HepG2 (cell line): Measurements from ENCODE around the gene ESR2. TPM values are rescaled to one million over a fixed set of nuclear protein-coding genes. Genes with fewer than 3 reads are reported as not detected.

Source experiments
- ATAC-seq: fragments of 200-7000 bp; cut with Tn5 transposase; 3 replicates; pipeline ENCODE4 v1.9.1; 2020; ENCODE audit warnings: mild to moderate bottlenecking, moderate library complexity
- BruUV-seq: library from RNA; stranded (reverse); fragments of 400-500 nt; replicated peaks from 2 replicates; lab custom pipeline; 2021; lab: Mats Ljungman, UMichigan
- CTCF ChIA-PET: fragments of 300-600 bp; formaldehyde crosslinking; extraction: SDS; loops from one replicate; lab custom pipeline; 2021; ENCODE audit warnings: low total read pairs, inconsistent platforms, low intra/inter-chr PET ratio; lab: Yijun Ruan, JAX
- POLR2A ChIA-PET: fragments of 350-600 bp; sonication (Branson Sonifier 250); formaldehyde crosslinking; loops from one replicate; lab custom pipeline; 2020; ENCODE audit warnings: antibody characterized with exemption, inconsistent platforms; lab: Yijun Ruan, JAX
- DNase-seq: peaks from one replicate; pipeline ENCODE4 v3.0.0-alpha.2; 2015; ENCODE audit warnings: low spot score
- FAIRE-seq: peaks from 3 replicates; lab custom pipeline; 2011; peaks lifted over from hg19 to GRCh38; lab: Jason Lieb, UNC
- H2AFZ ChIP-seq: one replicate; pipeline ENCODE4 v1.6.1; 2011; ENCODE audit warnings: low read length, inconsistent platforms
- H3K27ac ChIP-seq: fragments of 300-600 bp; 3 replicates; pipeline ENCODE4 v1.8.0; 2011; ENCODE audit warnings: mixed run types, mild to moderate bottlenecking, mixed read lengths, low read length, inconsistent platforms; ENCODE audit not compliant: insufficient read depth; ENCODE audit errors: extremely low read length
- H3K27me3 ChIP-seq, 2 experiments: fragments of 200-600 bp in 1 of 2; 2 replicates in 1 of 2; 3 replicates in 1 of 2; pipeline versions ENCODE4 v1.6.0 to v1.8.0; 2011; ENCODE audit warnings: low read length in 2 of 2, mild to moderate bottlenecking in 2 of 2, moderate library complexity in 2 of 2, inconsistent platforms in 1 of 2; ENCODE audit not compliant: insufficient read depth in 2 of 2, control insufficient read depth in 1 of 2
- H3K36me3 ChIP-seq, 2 experiments: fragments of 200-600 bp in 1 of 2; replicated peaks in 1 of 2; 2 replicates in 1 of 2; 3 replicates in 1 of 2; pipeline versions ENCODE4 v1.5.1 to v1.8.0; 2011; ENCODE audit warnings: low read length in 2 of 2, inconsistent platforms in 1 of 2; ENCODE audit not compliant: insufficient read depth in 2 of 2, control insufficient read depth in 1 of 2
- H3K4me1 ChIP-seq: 2 replicates; pipeline ENCODE4 v1.5.1; 2012; ENCODE audit warnings: low read length, inconsistent platforms; ENCODE audit not compliant: insufficient read depth
- H3K4me2 ChIP-seq: 2 replicates; pipeline ENCODE4 v1.6.0; 2011; ENCODE audit warnings: low read depth, low read length, inconsistent platforms
- H3K4me3 ChIP-seq, 3 experiments: fragments of 200-600 bp in 1 of 3; sonication (generic), shearing (Covaris generic) in 1 of 3; replicated peaks in 1 of 3; 2 replicates each; pipeline ENCODE4 v1.5.1; 2011 to 2016; ENCODE audit warnings: low read length in 3 of 3, inconsistent platforms in 2 of 3, low read depth in 2 of 3, mild to moderate bottlenecking in 2 of 3, control low read depth in 1 of 3, mixed read lengths in 1 of 3; ENCODE audit not compliant: insufficient read depth in 1 of 3
- H3K79me2 ChIP-seq: one replicate; pipeline ENCODE4 v1.6.1; 2011; ENCODE audit warnings: low read length, inconsistent platforms; ENCODE audit not compliant: insufficient read depth
- H3K9ac ChIP-seq: 2 replicates; pipeline ENCODE4 v1.6.0; 2011; ENCODE audit warnings: mild to moderate bottlenecking, low read depth, low read length, inconsistent platforms; ENCODE audit not compliant: insufficient read depth
- H3K9me3 ChIP-seq: 2 replicates; pipeline ENCODE4 v1.5.1; 2012; ENCODE audit warnings: mild to moderate bottlenecking, low read length
- H4K20me1 ChIP-seq: 2 replicates; pipeline ENCODE4 v1.6.0; 2011; ENCODE audit warnings: inconsistent platforms, mild to moderate bottlenecking, low read length, moderate library complexity; ENCODE audit not compliant: insufficient read depth
- AGO1 ChIP-seq: fragments of 200-400 bp; formaldehyde crosslinking; IDR thresholded peaks from 2 replicates; pipeline ENCODE4 v1.6.1; 2017; ENCODE audit warnings: mild to moderate bottlenecking, low read depth, low read length, moderate library complexity; ENCODE audit not compliant: poor library complexity, severe bottlenecking
- GATAD1 ChIP-seq: IDR thresholded peaks from 2 replicates; pipeline ENCODE4 v1.6.1; 2016; ENCODE audit warnings: missing genetic modification reagents, missing compliant biosample characterization
- MAX ChIP-seq: IDR thresholded peaks from 2 replicates; pipeline ENCODE4 v1.6.1; 2012; ENCODE audit warnings: inconsistent platforms
- ZBTB40 ChIP-seq, 2 experiments: fragments of 450-650 bp in 1 of 2; sonication (generic) in 1 of 2; formaldehyde crosslinking in 1 of 2; IDR thresholded peaks; 2 replicates each; pipeline versions ENCODE4 v1.6.1 to v1.8.0; 2016 to 2022; ENCODE audit warnings: antibody characterized with exemption in 1 of 2, mild to moderate bottlenecking in 1 of 2, missing genetic modification reagents in 1 of 2
- ZNF292 ChIP-seq: sonication (generic); formaldehyde crosslinking; IDR thresholded peaks from 2 replicates; pipeline ENCODE4 v1.8.1; 2022; ENCODE audit warnings: mild to moderate bottlenecking, low read depth, missing genetic modification reagents, borderline replicate concordance
- ZNF543 ChIP-seq: sonication (generic); formaldehyde crosslinking; IDR thresholded peaks from 2 replicates; pipeline ENCODE4 v1.4.0; 2020; ENCODE audit warnings: mild to moderate bottlenecking, missing genetic modification reagents
- ZSCAN31 ChIP-seq: sonication (generic); formaldehyde crosslinking; IDR thresholded peaks from 2 replicates; pipeline ENCODE4 v1.5.0; 2020; ENCODE audit warnings: low read depth, mild to moderate bottlenecking, missing genetic modification reagents
- WGBS: methylation state at CpG from one replicate; pipeline ENCODE4 v1.1.6; 2017; ENCODE audit warnings: low lambda C conversion rate; 5-methylcytosine and 5-hydroxymethylcytosine counted together
- in situ Hi-C: cut with HindIII; loops from 2 replicates; pipeline ENCODE4 v1.10.0; 2017; ENCODE audit warnings: low pct_unique_long_range_greater_than_20kb; ENCODE audit not compliant: extremely low pct_ligation_motif_present
- intact Hi-C: fragments of 100-400 bp; cut with micrococcal nuclease; formaldehyde crosslinking; loops from one replicate; pipeline ENCODE4 v1.10.0; 2022; ENCODE audit not compliant: unreplicated experiment
- polyA plus RNA-seq, 8 experiments: library from polyadenylated mRNA; depleted of rRNA in 3 of 8; stranded (reverse) in 7 of 8; unstranded in 1 of 8; fragments of >200 nt; fragmentation: Illumina TruSeq in 4 of 8; extraction: Trizol in 4 of 8; gene quantifications; 2 replicates each; pipeline versions ENCODE4 v1.2.1 to v1.2.3, GENCODE V29; 2011 to 2016; ENCODE audit warnings: low read depth in 4 of 8, missing spikeins in 1 of 8, mixed read lengths in 1 of 8; ENCODE audit not compliant: insufficient read depth in 1 of 8
- total RNA-seq, 5 experiments: library from RNA; depleted of rRNA; stranded (reverse); fragments of >200 nt; fragmentation: Illumina TruSeq; extraction: Trizol; gene quantifications; 2 replicates each; pipeline ENCODE4 v1.2.3, GENCODE V29; 2016; ENCODE audit warnings: low read depth in 1 of 5

The ESR2 gene
- total and polyA plus RNA-seq, 2 of the 13 experiments (the other 11 are each of a cell fraction or from before 2014, with no cell fraction given), result 0.01 to 0.04 TPM

- Histone ChIP-seq H4K20me1 (no peaks in the 10 kb centered on the region), H3K4me2 (no peak overlapping the region), H3K4me1 (no peaks in the 10 kb centered on the region), H3K36me3 (no peaks in the 10 kb centered on the region), H3K9me3 (no peaks in the 10 kb centered on the region)
- intact Hi-C loops, result no loop called here
- ATAC-seq, result no peak
- no peak for TF ChIP-seq ZNF543 (CRISPR knock-in tag)
- TF ChIP-seq AGO1, result no peak
- TF ChIP-seq, all 625 proteins: peak for 0
- FAIRE-seq (no peak), DNase-seq (no peak)
- Histone ChIP-seq H3K4me3 (no peak overlapping the region), H3K27ac (no peak overlapping the region), H3K27me3 (no peaks in the 10 kb centered on the region), H2AFZ (no peak overlapping the region), H3K79me2 (no peaks in the 10 kb centered on the region), H3K9ac (no peak overlapping the region)
- POLR2A ChIA-PET, result no interaction called here
- in situ Hi-C loops, result no loop called here
- CTCF ChIA-PET, result no interaction called here
- no TSS peak for BruUV-seq
Observed at GRCh38 chr14:64088647-64088964, 205.6 kb downstream of the ESR2 start.

DNA sequence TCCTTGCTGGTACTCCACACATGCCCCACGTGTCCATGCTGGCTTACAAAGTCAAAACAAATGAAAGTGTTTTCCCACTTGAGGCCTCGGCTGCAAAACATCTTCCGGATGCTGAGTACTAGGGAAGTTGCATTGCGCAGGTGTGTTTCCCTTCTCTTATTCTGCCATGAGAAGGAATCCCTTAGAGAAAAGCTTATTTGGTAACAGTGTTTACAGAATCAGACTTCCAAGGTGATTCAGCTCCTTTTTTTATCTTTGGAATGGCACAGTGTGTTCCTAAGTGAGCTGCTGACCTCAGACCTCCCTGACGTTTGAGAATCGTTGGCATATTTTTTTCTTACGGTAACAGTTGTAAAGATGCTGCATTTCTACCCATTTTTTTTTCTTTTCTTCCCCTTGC, 211.3 kb downstream of the ESR2 start:
- H3K4me3 ChIP-seq, result no peak overlapping the region
- no peaks in the 10 kb centered on the region for H3K79me2 ChIP-seq
- no TSS peak for BruUV-seq
- ChIA-PET POLR2A (no interaction called here), CTCF (no interaction called here)
- intact Hi-C loops (no loop called here), in situ Hi-C loops (no loop called here)
- 90% methylated on average over 7 of the region's 7 CpGs for WGBS
- no peak overlapping the region for H3K27ac ChIP-seq
- H3K9me3 ChIP-seq, result no peaks in the 10 kb centered on the region
- H2AFZ ChIP-seq, result no peak overlapping the region
- H3K27me3 ChIP-seq, result no peaks in the 10 kb centered on the region
- H4K20me1 ChIP-seq, result no peaks in the 10 kb centered on the region
- FAIRE-seq, result no peak
- H3K36me3 ChIP-seq, result no peaks in the 10 kb centered on the region; a peak in 1 of 5 replicates
- no peak for DNase-seq
- H3K9ac ChIP-seq, result no peak overlapping the region
- no peaks in the 10 kb centered on the region for H3K4me1 ChIP-seq
- ATAC-seq, result no peak
- no peak overlapping the region for H3K4me2 ChIP-seq
- TF ChIP-seq ZSCAN31 (CRISPR knock-in tag) (no peak), GATAD1 (CRISPR knock-in tag) (no peak), ZBTB40 (IDR thresholded peaks at IDR 0.05) (no peak), ZBTB40 (CRISPR knock-in tag; IDR thresholded peaks at IDR 0.05) (no peak), ZNF292 (CRISPR knock-in tag) (no peak), MAX (no peak)
